Activated CD4-positive, CD25-positive, alpha-beta regulatory T cell treated with anti-CD3 and anti-CD28 coated beads, Interleukin-2, amount 50 U/mL, for 72 hours (primary cell): ENCODE measurements around the gene SPART.
"Not testable (repeated sequence)": the region's sequence is repeated elsewhere in the genome, so short reads cannot be mapped to it uniquely, and the experiment has no call there.

Experiments
- DNase-seq: peaks from one replicate; pipeline ENCODE4 v3.0.0; 2021

SPART gene

GRCh38 chr13:36352350-36352749 is 6.2 kb upstream of the SPART start:
- DNase-seq: no peak

- DNase-seq: no peak
Measured at GRCh38 chr13:36347531-36348210, 1.5 kb upstream of the SPART start.

GRCh38 chr13:36345438-36346221 is 564 bp downstream of the SPART start:
- DNase-seq: peak; percentile 33

DNA sequence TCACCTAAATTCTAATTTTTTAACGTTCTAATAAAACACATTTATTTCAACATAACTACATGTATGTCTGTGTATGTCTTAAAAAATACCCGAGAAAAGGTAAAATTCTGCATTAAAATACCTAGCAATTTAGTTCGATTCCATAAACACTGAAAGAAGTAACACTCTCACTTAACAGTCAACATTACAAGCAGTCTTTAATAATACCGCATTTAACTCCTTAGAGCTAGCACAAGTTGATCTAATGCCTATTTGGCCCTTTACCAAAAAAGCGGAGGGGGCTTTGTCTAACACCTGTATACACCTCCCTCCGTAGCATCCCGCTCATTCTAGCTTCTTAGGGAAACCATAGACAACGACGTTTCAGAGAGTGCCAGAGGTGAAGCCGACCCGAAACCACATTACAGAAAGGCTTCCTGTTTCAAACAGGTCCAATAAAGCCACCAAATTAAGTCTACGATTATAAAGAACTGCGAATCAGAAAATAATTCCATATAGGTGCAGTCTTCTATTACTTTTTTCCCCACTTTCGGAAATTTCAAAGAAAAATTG is 1.2 kb downstream of the SPART start:
- no peak for DNase-seq

GRCh38 chr13:36344173-36344572 is 2.0 kb downstream of the SPART start:
- no peak for DNase-seq

- DNase-seq: no peak
Measured at GRCh38 chr13:36343766-36344165, 2.4 kb downstream of the SPART start.

DNA sequence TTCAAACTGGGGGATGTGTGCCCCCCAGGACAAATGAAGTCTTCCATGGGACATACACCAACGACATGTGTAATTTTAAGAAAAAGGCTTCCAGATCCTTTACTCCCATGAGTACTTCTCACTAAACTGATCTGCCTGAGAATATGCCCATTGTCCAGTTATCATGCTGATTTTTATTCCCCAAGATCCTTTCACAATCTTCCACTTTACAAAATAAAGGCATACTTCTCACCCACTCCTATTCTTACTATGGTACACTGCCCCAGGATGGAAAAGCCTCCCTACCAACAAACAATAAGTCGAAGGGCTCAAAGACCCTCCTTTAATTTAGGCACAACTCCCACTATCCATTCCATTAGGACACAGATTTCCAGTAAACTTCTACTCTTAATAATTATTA is 3.5 kb downstream of the SPART start:
- DNase-seq: no peak

DNA sequence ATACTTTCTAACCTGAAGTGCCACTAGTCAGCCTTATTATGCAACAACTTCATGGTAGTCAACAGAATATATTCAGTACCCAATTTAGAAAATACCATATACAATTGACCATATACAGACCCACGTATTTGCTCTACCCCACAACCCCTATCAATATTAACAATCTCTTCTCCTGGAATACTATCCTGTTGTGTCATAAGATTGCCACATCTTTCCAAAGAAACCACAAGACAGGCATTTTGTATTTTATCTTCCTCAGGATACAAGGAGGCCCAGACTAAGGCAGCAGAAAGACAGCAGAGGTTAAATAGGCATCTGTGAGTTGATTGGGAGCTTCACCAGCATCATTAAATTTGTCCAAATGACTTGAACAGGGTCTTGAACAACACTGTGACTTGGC is 4.5 kb downstream of the SPART start:
- no peak for DNase-seq

DNA sequence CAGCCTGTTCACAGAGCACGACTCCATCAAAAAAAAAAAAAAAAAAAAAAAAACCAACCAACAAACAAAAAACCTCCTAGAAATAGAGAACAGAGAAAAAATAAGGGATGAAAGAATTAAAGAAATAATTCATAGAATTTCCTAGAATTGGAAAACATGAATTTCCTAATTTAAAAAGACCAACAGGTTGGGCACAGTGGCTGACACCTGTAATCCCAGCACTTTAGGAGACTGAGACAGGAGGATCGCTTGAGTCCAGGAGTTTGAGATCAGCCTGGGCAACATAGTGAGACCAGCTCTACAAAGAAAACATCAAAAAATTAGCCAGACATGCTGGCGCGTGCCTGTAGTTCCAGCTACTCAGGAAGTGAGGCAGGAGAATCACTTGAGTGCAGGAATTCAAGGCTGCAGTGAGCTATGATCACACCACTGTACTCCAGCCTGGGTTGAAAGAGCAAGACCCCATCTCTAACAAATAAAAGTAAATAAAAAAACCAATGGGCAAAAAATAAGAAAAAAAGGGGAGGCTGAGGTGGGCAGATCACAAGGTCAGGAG is 6.5 kb downstream of the SPART start:
- no peak for DNase-seq

DNA sequence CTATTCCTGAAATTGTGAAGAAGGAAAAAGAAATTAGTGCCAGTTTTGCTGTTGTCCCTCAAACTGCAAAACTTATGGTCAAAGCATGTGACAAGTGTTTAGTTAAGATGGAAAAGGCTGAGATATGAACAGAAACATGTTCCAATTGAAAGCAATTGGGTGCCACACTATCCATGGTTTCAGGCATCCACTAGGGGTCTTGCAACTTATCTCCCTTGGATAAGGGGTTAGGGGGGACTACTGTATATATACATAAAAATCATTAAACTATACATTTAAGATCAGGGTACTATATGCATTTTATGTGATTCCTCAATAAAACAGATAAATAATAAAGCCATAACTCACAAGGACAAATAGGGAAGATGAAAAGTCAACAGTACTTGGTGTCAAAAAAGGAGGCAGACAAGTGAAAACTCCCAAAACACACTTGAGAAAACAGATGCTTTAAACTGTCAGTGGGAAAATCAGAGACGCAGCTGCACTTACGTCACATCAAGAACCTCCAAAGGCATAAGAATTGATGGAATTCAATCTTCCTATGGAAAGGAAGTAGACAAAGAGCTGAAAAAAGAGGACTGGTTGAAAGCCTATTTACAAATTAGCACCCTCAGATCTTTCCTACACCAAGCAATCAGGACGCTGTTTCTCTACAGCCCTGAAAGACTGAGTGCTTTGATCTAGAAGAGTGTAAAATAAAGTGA is 8.1 kb downstream of the SPART start:
- no peak for DNase-seq

GRCh38 chr13:36332986-36333385 is 13.2 kb downstream of the SPART start:
- no peak for DNase-seq

DNA sequence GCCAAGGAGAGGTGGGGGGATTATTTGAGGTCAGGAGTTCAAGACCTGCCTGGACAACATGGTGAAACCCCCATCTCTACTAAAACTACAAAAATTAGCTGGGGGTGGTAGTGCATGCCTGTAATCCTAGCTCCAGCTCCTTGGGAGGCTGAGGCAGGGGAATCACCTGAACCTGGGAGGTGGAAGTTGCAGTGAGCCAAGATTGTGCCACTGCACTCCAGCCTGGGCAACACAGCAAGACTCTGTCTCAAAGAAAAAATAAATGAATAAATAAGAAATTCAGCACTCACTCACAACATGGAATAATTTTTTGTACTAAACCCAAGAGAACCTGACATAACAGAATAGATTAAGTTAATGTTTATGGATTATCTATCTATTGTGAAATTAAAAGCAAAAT is 13.9 kb downstream of the SPART start:
- not testable (repeated sequence) for DNase-seq

DNA sequence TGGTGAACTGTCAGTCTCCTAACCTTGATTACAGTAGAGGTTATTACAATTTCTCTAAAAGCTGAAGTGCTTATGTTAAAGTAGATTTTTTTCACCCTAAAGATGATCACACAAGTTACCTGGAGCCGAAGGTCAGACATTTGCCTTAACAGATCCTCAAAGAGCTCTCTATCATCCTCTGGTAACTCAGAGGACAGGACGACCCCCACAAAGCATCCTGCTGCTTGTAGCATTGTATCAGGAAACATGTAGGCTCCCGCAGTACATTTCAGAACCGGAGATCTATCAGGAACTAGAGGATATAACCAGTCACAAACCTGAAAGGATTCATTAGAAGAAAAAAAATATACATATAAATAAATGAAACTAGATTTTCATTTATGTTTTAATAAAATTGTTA is 14.9 kb downstream of the SPART start:
- no peak for DNase-seq

- no peak for DNase-seq
Measured at GRCh38 chr13:36329361-36329760, 16.8 kb downstream of the SPART start.

GRCh38 chr13:36328821-36329220 is 17.4 kb downstream of the SPART start:
- DNase-seq: no peak

- DNase-seq: no peak
Measured at GRCh38 chr13:36325912-36326311, 20.3 kb downstream of the SPART start.

- not testable (repeated sequence) for DNase-seq
Measured at GRCh38 chr13:36324881-36325280, 21.3 kb downstream of the SPART start.

GRCh38 chr13:36323951-36324566 is 22.1 kb downstream of the SPART start:
- DNase-seq: no peak

- DNase-seq: no peak
Measured at GRCh38 chr13:36323408-36323807, 22.8 kb downstream of the SPART start.

- not testable (repeated sequence) for DNase-seq
Measured at GRCh38 chr13:36319793-36320192, 26.4 kb downstream of the SPART start.

DNA sequence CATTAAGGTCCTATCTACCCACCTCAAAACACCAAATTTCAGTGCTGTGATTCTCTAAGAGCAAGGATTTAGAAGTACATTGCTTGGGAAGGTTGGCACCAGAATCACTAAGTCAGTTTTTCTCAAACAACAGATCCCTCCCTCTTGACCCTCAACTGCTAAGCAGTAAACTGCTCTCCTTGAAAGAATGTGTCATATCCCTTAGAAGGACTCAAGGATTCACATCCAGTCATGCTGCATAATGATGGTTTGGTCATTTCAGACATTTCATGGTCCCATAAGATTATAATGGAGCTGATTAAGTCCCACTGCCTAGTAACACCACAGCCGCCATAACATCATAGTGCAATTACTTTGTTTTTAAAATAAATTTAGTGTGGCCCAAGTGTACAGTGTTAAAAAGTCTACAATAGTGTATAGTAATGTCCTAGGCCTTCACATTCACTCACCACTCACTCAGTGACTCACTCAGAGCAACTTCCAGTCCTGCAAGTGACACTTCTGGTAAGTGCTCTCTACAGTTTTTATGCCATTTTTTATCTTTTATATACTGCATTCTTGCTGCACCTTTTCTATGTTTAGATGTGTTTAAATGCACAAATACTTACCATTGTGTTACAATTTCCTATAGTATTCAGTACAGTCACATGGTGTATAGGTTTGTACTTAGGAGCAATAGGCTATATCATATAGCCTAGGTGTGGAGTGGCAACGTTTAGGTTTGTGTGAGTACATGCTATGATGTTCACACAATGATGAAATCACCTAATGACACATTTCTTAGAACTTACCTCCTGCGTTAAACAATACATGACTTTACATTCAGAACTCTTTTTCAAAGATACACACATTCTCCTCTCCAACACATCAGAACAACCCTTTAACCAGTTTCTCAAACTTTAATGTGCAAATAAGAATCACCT is 32.9 kb downstream of the SPART start:
- no peak for DNase-seq
